T-helper 2 cell treated with Interferon-gamma antibody and Interleukin-4, amounts not matched to agents 100 ng/mL and 5 ng/mL, for 36 hours (primary cell): ENCODE results near the gene CCNL2. TPM values are rescaled to one million over a fixed set of nuclear protein-coding genes. Genes with fewer than 3 reads are reported as not detected.
"Not testable (repeated sequence)": the region's sequence is repeated elsewhere in the genome, so short reads cannot be mapped to it uniquely, and the experiment has no call there.

Experiments used
- intact Hi-C: fragments of 100-400 bp; cut with micrococcal nuclease; formaldehyde crosslinking; loops from one replicate; pipeline ENCODE4 v1.15.1; 2023
- total RNA-seq: library from RNA; stranded (reverse); gene quantifications from 2 replicates; pipeline ENCODE4 v1.2.3, GENCODE V29; 2022

The CCNL2 gene
- 111 TPM in 2 replicates for total RNA-seq

DNA sequence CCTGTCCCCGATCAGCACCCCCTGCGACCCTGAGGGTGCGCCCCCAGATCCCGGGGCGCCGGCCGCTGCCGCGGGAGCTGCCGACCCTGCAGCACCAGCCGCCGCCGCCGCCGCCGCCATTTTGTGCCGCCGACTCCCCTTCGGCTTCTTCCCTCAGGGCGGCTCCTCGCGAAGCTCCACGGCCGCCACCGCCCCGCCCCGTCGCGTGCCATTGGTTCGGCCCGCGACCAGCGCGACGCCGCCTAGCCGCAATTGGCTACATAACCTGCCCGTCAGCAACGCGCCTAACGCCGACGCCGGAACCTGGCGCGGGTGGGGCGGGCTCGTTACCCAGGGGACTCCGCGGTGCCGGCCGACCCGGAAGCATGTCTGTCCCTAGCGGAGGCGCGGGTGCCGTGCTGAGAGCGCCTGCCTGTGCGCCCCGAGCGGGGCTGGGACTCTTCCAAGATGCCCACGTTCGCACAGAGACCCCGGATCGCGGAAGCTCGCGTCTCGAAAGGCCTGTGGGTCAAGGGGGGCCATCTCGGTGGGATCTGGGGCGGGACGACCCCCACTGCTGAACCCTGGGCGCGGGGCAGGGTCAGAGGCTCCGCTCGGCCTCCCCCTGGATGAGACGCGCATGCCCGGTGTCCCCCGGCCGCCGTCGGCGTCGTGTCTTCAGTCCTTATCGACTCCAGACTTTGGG is at the start of gene CCNL2:
TSS of gene CCNL2 (minus strand) at position 149 of the 685 bp plus-strand sequence. CDS start at position 120, 29 bp downstream.
- intact Hi-C loops = loop anchor here (1.0 to 2.0 kb wide), 3 partner anchors 8 to 41 kb away; partner anchors contain the start of genes AURKAIP1 and MRPL20

GRCh38 chr1:1446631-1447030 is 47.5 kb upstream of the CCNL2 start:
- intact Hi-C loops = not testable (repeated sequence)

DNA sequence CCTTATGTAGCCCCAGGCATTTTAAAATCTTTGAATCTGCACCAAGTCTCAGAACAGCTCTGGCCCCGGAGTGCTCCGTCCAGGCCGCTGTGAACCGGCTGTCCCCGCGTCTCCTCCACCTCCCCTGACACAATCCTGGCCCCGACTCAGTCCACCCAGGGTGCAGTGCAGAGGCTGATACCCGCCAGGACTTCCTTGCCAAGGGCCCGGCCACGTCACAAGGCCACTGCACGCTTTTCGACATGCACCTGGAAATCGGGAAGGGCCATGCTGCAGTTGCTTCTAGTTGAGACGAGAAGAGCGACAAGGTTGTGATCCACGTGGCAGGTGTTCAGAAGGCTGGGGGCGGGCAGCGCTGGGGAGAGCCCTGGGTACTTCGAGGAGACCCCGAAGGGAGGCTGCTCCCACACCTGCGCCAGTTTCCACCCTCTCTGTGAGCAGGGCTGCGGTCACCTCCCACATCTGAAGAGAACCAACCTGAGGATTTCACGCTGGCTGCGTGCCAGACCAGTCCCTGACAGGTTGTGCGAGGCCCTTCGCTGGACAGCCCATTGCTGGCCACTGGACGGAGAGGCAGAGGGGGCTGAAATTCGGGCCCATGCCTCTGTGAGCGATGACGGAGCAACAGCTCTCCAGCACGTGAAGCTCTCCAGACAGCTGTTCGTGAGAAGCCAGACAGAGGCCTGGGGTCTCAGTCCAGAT is 43.1 kb upstream of the CCNL2 start:
- intact Hi-C loops = no loop called here

GRCh38 chr1:1441002-1441888 is 42.1 kb upstream of the CCNL2 start:
- intact Hi-C loops = loop anchor here (2.0 kb wide), 1 partner anchor 42 kb away; the partner anchor contains the start of gene CCNL2

DNA sequence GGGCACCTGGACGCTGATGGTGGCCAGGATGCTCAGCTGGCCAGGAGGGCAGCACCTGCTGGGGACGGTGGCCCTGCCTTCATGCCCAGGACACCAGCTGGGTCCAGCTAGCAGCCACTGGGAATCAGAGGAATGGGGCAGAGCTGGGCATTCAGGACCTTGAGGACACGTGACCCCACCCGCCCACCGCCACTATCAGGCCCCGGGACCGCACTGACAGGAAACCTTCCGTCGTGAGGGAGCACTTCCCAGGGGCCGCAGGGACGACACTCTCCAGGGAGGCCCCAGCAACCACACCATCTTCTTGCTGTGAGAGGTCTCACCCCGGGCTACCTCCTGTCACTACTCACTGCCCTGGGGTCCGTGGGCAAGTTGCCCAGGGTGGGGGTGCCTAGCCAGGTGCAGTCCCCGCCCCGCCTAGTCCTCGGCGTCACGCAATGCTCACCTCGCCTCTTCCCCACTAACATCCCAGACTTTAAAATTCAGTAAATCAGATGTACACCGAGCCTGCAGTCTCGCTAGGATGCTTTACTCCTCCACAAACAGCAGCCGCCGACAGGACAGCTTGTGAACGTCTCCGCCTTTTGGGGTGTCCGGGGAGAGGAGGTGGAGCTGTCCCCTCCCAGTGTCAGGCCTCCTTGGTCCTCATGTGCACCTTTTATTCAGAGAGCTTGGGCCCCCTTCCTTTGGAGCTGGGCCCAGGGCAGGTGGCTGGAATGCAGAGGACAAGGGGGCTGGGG is 41.3 kb upstream of the CCNL2 start:
- intact Hi-C loops = loop anchor here (2.0 kb wide), 1 partner anchor 42 kb away; the partner anchor contains the start of gene CCNL2

- intact Hi-C loops = loop anchor here (2.0 kb wide), 1 partner anchor 41 kb away; the partner anchor contains the start of gene CCNL2
These were observed 40.6 kb upstream of the CCNL2 start for GRCh38 chr1:1439546-1440261.

DNA sequence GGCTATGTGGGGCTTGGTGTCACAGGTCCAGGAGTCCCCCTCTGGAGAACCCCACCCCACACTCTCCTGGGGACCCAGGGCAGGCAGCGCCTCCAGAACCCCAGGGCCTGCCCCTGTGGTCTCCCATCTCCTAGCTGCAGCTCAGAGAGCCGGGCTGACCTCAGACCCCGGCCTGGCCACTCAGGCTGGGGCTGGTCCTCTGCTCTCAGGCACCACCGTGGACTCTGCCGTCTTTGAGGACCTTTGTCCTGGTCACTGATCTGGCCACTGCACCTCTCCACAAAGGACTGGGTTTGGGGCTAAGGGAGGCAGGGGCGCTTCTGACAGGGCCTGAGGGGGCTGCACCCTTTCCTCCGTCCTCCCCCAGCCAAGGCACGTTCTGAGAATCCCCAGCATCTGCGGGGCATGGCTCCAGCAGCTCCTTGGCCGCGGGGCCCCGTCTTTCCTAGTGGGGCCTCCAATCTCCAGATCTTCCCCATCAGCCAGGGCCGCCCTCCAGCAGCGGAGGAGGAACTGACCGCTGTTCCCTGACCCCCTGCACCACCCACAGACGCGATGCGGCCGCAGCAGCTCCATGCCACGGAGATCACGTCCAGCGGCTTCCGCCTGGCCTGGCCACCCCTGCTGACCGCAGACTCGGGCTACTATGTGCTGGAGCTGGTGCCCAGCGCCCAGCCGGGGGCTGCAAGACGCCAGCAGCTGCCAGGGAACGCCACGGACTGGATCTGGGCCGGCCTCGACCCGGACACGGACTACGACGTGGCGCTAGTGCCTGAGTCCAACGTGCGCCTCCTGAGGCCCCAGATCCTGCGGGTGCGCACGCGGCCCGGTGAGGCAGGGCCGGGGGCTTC is 39.6 kb upstream of the CCNL2 start:
- intact Hi-C loops = no loop called here

DNA sequence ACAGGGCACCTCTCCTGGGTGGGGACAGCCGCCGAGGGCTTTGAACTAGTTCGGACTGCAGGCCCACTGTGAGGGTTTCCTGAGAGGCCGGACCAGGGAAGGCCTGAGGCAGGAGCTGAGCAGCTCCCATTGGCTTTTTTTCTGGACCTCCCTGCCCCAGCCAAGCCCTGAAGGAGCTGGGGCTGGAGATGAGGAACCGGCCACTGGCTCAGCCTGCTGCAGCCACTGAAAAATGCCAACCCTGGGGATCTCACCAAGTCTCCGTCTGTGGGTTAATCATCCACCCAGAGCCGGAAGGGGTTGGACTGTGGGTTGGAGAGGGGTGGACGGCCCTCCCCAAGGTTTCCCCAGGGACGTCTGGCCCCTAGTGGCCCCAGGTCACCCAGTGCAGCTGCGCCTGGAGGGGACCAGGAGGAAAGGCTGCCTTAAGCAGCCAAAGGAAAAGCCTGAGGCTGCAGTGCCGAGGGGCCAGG is 38.8 kb upstream of the CCNL2 start:
- intact Hi-C loops = no loop called here

DNA sequence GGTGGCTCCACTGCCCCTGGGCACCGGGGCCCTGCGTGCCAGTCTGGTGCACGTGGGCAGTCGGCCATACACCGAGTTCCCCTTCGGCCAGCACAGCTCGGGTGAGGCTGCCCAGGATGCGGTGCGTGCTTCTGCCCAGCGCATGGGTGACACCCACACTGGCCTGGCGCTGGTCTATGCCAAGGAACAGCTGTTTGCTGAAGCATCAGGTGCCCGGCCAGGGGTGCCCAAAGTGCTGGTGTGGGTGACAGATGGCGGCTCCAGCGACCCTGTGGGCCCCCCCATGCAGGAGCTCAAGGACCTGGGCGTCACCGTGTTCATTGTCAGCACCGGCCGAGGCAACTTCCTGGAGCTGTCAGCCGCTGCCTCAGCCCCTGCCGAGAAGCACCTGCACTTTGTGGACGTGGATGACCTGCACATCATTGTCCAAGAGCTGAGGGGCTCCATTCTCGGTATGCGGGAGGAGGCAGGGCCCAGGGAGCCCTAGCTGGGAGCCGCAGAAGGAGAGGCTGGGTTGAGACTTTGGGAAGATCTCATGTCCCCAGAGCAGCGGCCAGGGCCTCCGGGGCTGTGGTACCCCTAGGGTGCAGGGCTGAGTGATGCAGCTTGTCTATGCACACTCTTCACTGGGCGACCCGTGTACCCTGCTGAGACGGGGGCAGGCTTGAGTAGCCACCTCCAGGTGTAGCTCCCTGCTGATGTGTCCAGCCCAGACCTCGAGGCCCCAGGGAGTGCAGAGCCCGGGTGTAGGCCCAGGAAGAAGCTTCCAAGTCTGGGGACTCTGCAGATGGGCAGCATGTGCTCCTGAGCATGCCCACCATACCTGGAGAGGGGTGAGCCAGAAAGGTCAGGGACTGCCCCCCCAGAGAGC is 38.1 kb upstream of the CCNL2 start:
- intact Hi-C loops = no loop called here

DNA sequence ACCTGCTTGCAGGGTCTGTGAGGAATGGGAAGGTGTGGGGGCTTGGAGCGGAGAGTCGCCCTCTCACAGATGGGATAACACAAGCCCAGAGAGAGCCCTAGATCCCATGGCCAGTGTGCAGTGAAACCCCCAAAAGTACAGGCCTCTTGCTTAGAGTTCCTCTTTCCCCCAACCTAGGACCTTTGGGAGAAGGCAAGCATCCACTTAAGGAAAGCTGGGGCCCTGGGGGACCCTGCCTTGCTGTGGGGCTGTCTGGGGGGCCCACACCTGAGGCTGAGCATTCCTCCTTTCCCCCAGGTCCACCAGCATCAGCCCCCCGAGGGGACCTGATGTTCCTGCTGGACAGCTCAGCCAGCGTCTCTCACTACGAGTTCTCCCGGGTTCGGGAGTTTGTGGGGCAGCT is 37.5 kb upstream of the CCNL2 start:
- intact Hi-C loops = no loop called here

DNA sequence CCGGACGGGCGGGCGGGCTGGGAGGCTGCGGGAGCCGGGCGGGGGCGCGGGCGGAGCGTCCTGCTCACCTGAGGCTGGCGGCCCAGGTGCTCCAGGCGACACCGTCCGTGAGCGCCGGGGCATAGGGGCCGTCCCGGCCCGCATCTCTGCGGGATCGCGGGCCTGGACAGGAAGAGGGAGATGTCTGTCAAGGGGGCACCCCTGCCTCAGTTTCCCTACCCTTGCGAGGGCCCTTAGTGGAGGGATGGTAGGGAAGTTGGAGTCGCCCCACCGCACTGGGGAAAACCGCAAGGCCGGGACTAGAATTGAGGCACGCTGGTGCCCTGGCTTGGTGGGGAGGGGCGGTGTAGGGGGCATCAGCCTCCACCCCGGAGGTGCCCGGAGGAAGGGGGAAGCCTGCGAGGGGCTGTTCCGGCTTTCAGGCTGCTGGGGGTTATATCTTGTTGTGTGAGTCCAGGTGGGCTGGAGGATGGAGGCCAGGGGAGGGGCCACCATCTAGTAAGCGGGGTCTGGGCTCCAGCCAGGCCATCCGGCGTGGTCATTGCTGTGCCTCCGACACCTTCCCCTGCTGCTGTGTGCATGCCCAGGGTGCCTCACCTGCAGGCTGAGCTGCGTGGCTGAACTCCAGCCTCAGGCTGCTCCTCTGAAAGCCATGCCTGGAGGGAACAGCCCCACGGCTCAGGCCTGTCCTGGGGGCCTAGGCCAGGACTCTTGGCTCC is 36.9 kb upstream of the CCNL2 start:
- intact Hi-C loops = no loop called here

GRCh38 chr1:1435106-1435903 is 36.2 kb upstream of the CCNL2 start, which contains the start of gene VWA1:
VWA1 (plus strand) TSS chr1:1435690; CDS start chr1:1435749, 59 bp downstream.
- intact Hi-C loops = no loop called here

DNA sequence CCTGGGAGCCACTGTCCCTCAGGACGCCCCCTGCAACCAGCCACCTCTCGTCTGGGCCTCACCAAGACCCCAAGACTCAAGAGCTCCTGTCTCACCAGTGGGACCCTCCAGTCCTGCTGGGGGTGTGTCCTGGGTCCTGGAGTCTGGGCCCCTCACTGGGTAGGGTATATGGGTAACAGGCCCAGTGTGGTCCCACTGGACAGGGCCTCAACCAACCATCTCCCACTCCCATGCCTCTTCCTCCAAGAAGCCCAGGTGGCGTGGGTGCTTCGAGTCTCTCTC is 35.6 kb upstream of the CCNL2 start:
- intact Hi-C loops = no loop called here

DNA sequence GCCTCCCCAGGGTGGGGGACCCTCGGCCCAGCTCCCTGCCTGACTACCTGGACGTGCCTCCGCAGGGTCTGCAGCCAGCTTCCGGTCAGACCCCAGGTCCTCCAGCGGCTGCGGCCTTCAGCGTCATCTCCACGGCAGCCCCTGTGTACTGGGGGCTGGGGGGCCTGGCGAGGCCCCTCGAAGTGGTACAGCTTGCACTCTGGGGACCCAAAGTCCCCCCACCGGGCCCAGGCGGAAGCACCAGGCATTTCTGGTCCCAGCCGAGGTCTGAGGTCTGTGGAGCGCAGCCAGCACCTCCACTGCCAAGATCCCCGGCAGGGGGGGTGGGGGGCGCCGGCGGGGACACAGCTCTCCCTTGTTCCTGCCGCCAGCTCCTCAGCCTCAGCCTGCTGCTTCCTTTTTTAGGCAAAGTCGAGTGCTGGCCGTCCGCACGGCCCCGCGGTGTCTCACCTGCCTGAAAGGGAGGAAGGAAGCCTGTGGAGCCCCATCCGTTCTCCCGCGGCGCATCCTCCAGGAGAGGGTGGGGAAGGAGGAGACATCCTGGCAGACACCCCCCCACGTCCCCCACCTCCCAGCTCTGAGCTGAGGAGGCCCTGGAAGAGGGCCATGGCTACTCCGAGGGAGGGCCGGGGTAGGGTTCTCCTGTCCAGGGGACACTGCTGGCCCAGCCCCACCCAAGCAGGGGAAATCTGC is 35.1 kb upstream of the CCNL2 start:
- intact Hi-C loops = no loop called here

- intact Hi-C loops = no loop called here
These were observed 34.6 kb upstream of the CCNL2 start for GRCh38 chr1:1433804-1434130.
